ENCODE data around the gene GALNTL6. TPM values are rescaled to one million over a fixed set of nuclear protein-coding genes. Genes with fewer than 3 reads are reported as not detected.

The GALNTL6 gene
- total RNA-seq, 2 donors from 2014 or later, result 0.71 TPM; not detected in 1

- 79 to 95% methylated on average over 2 of the region's 2 CpGs for WGBS, 2 experiments (ENCODE audit: insufficient coverage in 1 of 2, insufficient read length in 1 of 2)
- no peak overlapping the region for H3K27ac ChIP-seq (ENCODE audit: low read depth, low read length)
- no peak overlapping the region for H3K4me3 ChIP-seq (ENCODE audit: low read length)
- Mint-ChIP-seq H3K4me3 (no peak overlapping the region), H3K9me3 (no peaks in the 10 kb centered on the region), H3K27me3 (ENCODE audit: insufficient read depth) (no peaks in the 10 kb centered on the region), H3K36me3 (ENCODE audit: low read depth) (no peaks in the 10 kb centered on the region), H3K27ac (no peak overlapping the region), H3K4me1 (peaks cover 13% of the 10 kb centered on the region)
- no peaks in the 10 kb centered on the region for H3K36me3 ChIP-seq (ENCODE audit: control insufficient read depth, insufficient read depth, low read length)
- no peak for DNase-seq
- H3K9me3 ChIP-seq (ENCODE audit: control insufficient read depth, low read length), result no peaks in the 10 kb centered on the region
- H3K9ac ChIP-seq (ENCODE audit: extremely low read depth, low read length, poor library complexity, severe bottlenecking), result no peak overlapping the region
- H3K27me3 ChIP-seq (ENCODE audit: control insufficient read depth, insufficient read depth, low read length, poor library complexity, severe bottlenecking), result no peaks in the 10 kb centered on the region
- TF ChIP-seq CTCF (conservative IDR thresholded peaks at IDR 0.05), result no peak
- H3K4me1 ChIP-seq (ENCODE audit: control insufficient read depth, insufficient read depth, low read length), result no peaks in the 10 kb centered on the region
Observed at GRCh38 chr4:171966356-171966755, 153.2 kb downstream of the GALNTL6 start.

- no peaks in the 10 kb centered on the region for H3K9me3 Mint-ChIP-seq
- peaks cover 7% of the 10 kb centered on the region for H3K4me1 Mint-ChIP-seq
- H3K4me3 Mint-ChIP-seq, result no peak overlapping the region
- no peaks in the 10 kb centered on the region for H3K27me3 ChIP-seq (ENCODE audit: control insufficient read depth, insufficient read depth, low read length, poor library complexity, severe bottlenecking)
- no peaks in the 10 kb centered on the region for H3K36me3 Mint-ChIP-seq (ENCODE audit: low read depth)
- TF ChIP-seq CTCF (conservative IDR thresholded peaks at IDR 0.05), result no peak
- DNase-seq, result no peak
- no peaks in the 10 kb centered on the region for H3K9me3 ChIP-seq (ENCODE audit: control insufficient read depth, low read length)
- no peak overlapping the region for H3K9ac ChIP-seq (ENCODE audit: extremely low read depth, low read length, poor library complexity, severe bottlenecking)
- H3K27ac Mint-ChIP-seq, result no peak overlapping the region
- H3K36me3 ChIP-seq (ENCODE audit: control insufficient read depth, insufficient read depth, low read length), result no peaks in the 10 kb centered on the region
- H3K27me3 Mint-ChIP-seq (ENCODE audit: insufficient read depth), result no peaks in the 10 kb centered on the region
- no peaks in the 10 kb centered on the region for H3K4me1 ChIP-seq (ENCODE audit: control insufficient read depth, insufficient read depth, low read length)
- H3K27ac ChIP-seq (ENCODE audit: low read depth, low read length), result no peak overlapping the region
- H3K4me3 ChIP-seq (ENCODE audit: low read length), result no peak overlapping the region
Observed at GRCh38 chr4:171978216-171978615, 165.0 kb downstream of the GALNTL6 start.

- H3K9me3 ChIP-seq (ENCODE audit: control insufficient read depth, low read length), result no peaks in the 10 kb centered on the region
- H3K27ac ChIP-seq (ENCODE audit: low read depth, low read length), result no peak overlapping the region
- H3K4me3 ChIP-seq (ENCODE audit: low read length), result no peak overlapping the region
- Mint-ChIP-seq H3K9me3 (peaks cover 2% of the 10 kb centered on the region), H3K27ac (no peak overlapping the region), H3K27me3 (ENCODE audit: insufficient read depth) (no peaks in the 10 kb centered on the region), H3K36me3 (ENCODE audit: low read depth) (no peaks in the 10 kb centered on the region), H3K4me3 (no peak overlapping the region), H3K4me1 (peaks cover 17% of the 10 kb centered on the region)
- TF ChIP-seq CTCF (conservative IDR thresholded peaks at IDR 0.05), result no peak
- 82% methylated on average over 2 of the region's 2 CpGs; no CpG with 5 or more reads in 1 of the 2 experiments for WGBS, 2 experiments (ENCODE audit: insufficient coverage in 1 of 2, insufficient read length in 1 of 2)
- no peak for DNase-seq
- H3K36me3 ChIP-seq (ENCODE audit: control insufficient read depth, insufficient read depth, low read length), result no peaks in the 10 kb centered on the region
- peaks cover 2% of the 10 kb centered on the region for H3K4me1 ChIP-seq (ENCODE audit: control insufficient read depth, insufficient read depth, low read length)
- no peak overlapping the region for H3K9ac ChIP-seq (ENCODE audit: extremely low read depth, low read length, poor library complexity, severe bottlenecking)
- no peaks in the 10 kb centered on the region for H3K27me3 ChIP-seq (ENCODE audit: control insufficient read depth, insufficient read depth, low read length, poor library complexity, severe bottlenecking)
Observed at GRCh38 chr4:171979461-171979860, 166.3 kb downstream of the GALNTL6 start.

Measured in endodermal cell (in vitro differentiated cells).